MCF 10A (cell line): ENCODE measurements around the gene RNF212. TPM values are rescaled to one million over a fixed set of nuclear protein-coding genes. Genes with fewer than 3 reads are reported as not detected.

ENCODE experiments used
- BruUV-seq: library from RNA; stranded (reverse); fragments of 400-500 nt; replicated peaks from 2 replicates; lab custom pipeline; 2021; lab: Mats Ljungman, UMichigan
- CTCF ChIA-PET: fragments of 300-600 bp; sonication (Branson Sonifier 250); formaldehyde crosslinking; extraction: SDS; loops from one replicate; lab custom pipeline; 2021; ENCODE audit warnings: antibody characterized with exemption, inconsistent platforms; lab: Yijun Ruan, JAX
- POLR2A ChIA-PET: fragments of 300-600, 350-650 bp; sonication (Branson Sonifier 250); formaldehyde crosslinking; extraction: SDS; loops from one replicate; lab custom pipeline; 2020; ENCODE audit warnings: antibody characterized with exemption, inconsistent platforms; lab: Yijun Ruan, JAX
- DNase-seq: peaks from one replicate; pipeline ENCODE4 v3.0.0-alpha.2; 2018; ENCODE audit not compliant: unreplicated experiment
- H3K27ac Mint-ChIP-seq: one replicate; pipeline ENCODE4 v1.8.0; 2022; ENCODE audit warnings: mild to moderate bottlenecking, low read depth, mixed read lengths; ENCODE audit not compliant: unreplicated experiment
- H3K27me3 Mint-ChIP-seq: one replicate; pipeline ENCODE4 v1.8.0; 2022; ENCODE audit warnings: mixed read lengths; ENCODE audit not compliant: insufficient read depth, unreplicated experiment
- H3K36me3 Mint-ChIP-seq: one replicate; pipeline ENCODE4 v1.8.0; 2022; ENCODE audit warnings: mild to moderate bottlenecking, moderate library complexity, mixed read lengths; ENCODE audit not compliant: insufficient read depth, unreplicated experiment
- H3K4me1 Mint-ChIP-seq: one replicate; pipeline ENCODE4 v1.8.0; 2022; ENCODE audit warnings: mixed read lengths; ENCODE audit not compliant: insufficient read depth, unreplicated experiment
- H3K4me3 Mint-ChIP-seq: one replicate; pipeline ENCODE4 v1.8.0; 2022; ENCODE audit warnings: mild to moderate bottlenecking, moderate library complexity, mixed read lengths; ENCODE audit not compliant: unreplicated experiment
- H3K9me3 Mint-ChIP-seq: one replicate; pipeline ENCODE4 v1.8.0; 2022; ENCODE audit warnings: mixed read lengths; ENCODE audit not compliant: unreplicated experiment
- CTCF ChIP-seq: fragments of 200-600 bp; IDR thresholded peaks from one replicate; pipeline ENCODE4 v1.8.0; 2022; ENCODE audit warnings: antibody characterized with exemption, mild to moderate bottlenecking; ENCODE audit not compliant: unreplicated experiment
- intact Hi-C: fragments of 100-400 bp; cut with micrococcal nuclease; formaldehyde crosslinking; loops from 2 replicates; pipeline ENCODE4 v1.14.1; 2022
- total RNA-seq: library from RNA; stranded (reverse); gene quantifications from 2 replicates; pipeline ENCODE4 v1.2.3, GENCODE V29; 2022

Gene RNF212
- total RNA-seq, 1 experiment from 2014 or later: not detected

- peaks cover 15% of the 10 kb centered on the region for H3K27me3 Mint-ChIP-seq
- BruUV-seq: no TSS peak
- ChIA-PET CTCF (interaction anchor here (0.6 to 0.9 kb wide), 2 partner anchors 35 to 90 kb away, joined by 3 to 5 read pairs; no protein-coding TSS in a partner anchor), POLR2A (interaction anchor here (1.1 kb wide), 1 partner anchor 103 kb away, joined by 3 read pairs; no protein-coding TSS in a partner anchor)
- intact Hi-C loops: no loop called here
- H3K4me1 Mint-ChIP-seq: peaks cover 6% of the 10 kb centered on the region
- no peak overlapping the region for H3K4me3 Mint-ChIP-seq
- DNase-seq: no peak
- no peaks in the 10 kb centered on the region for H3K36me3 Mint-ChIP-seq
- TF ChIP-seq CTCF: no peak
- H3K27ac Mint-ChIP-seq: peak overlapping the region; percentile 83
- no peaks in the 10 kb centered on the region for H3K9me3 Mint-ChIP-seq
These were observed 39.3 kb downstream of the RNF212 start for GRCh38 chr4:1074077-1074476.

- no peak overlapping the region for H3K27ac Mint-ChIP-seq
These were observed 40.4 kb downstream of the RNF212 start for GRCh38 chr4:1072830-1073446.

GRCh38 chr4:1069394-1069793, 44.0 kb downstream of the RNF212 start:
- intact Hi-C loops: no loop called here
- ChIA-PET CTCF (interaction anchor here (0.6 to 0.7 kb wide), 2 partner anchors 17 to 286 kb away, joined by 3 to 4 read pairs; no protein-coding TSS in a partner anchor), POLR2A (interaction anchor here (0.7 kb wide), 1 partner anchor 183 kb away, joined by 3 read pairs; no protein-coding TSS in a partner anchor)
- Mint-ChIP-seq H3K9me3 (no peaks in the 10 kb centered on the region), H3K36me3 (no peaks in the 10 kb centered on the region), H3K4me3 (no peak overlapping the region), H3K27me3 (peaks cover 41% of the 10 kb centered on the region), H3K27ac (no peak overlapping the region), H3K4me1 (peaks cover 6% of the 10 kb centered on the region)
- no TSS peak for BruUV-seq
- no peak for DNase-seq
- no peak for TF ChIP-seq CTCF

More at GRCh38 chr4:1072830-1073446, 40.4 kb downstream of the RNF212 start:
- Mint-ChIP-seq H3K4me1 (peaks cover 6% of the 10 kb centered on the region), H3K4me3 (no peak overlapping the region), H3K9me3 (no peaks in the 10 kb centered on the region), H3K36me3 (no peaks in the 10 kb centered on the region), H3K27me3 (peaks cover 26% of the 10 kb centered on the region)
- peak; percentile 77 for DNase-seq
- peak; percentile 46 for TF ChIP-seq CTCF
- intact Hi-C loops: no loop called here
- ChIA-PET POLR2A (interaction anchor here (1.4 kb wide), 1 partner anchor 10 kb away, joined by 5 read pairs; no protein-coding TSS in a partner anchor), CTCF (interaction anchor here (0.8 to 1.1 kb wide), 3 partner anchors 11 to 25 kb away, joined by 3 read pairs; no protein-coding TSS in a partner anchor)
- no TSS peak for BruUV-seq

GRCh38 chr4:1065732-1066131, 47.6 kb downstream of the RNF212 start:
- H3K27ac Mint-ChIP-seq: no peak overlapping the region
- H3K27me3 Mint-ChIP-seq: peaks cover 69% of the 10 kb centered on the region
- no peaks in the 10 kb centered on the region for H3K9me3 Mint-ChIP-seq
- H3K4me1 Mint-ChIP-seq: no peaks in the 10 kb centered on the region
- no peak for TF ChIP-seq CTCF
- intact Hi-C loops: no loop called here
- ChIA-PET POLR2A (interaction anchor here (0.6 kb wide), 1 partner anchor 733 kb away, joined by 3 read pairs; no protein-coding TSS in a partner anchor), CTCF (no interaction called here)
- no peaks in the 10 kb centered on the region for H3K36me3 Mint-ChIP-seq
- H3K4me3 Mint-ChIP-seq: no peak overlapping the region
- no peak for DNase-seq
- no TSS peak for BruUV-seq
